Measurements from ENCODE around the gene ECHDC3. TPM values are rescaled to one million over a fixed set of nuclear protein-coding genes. Genes with fewer than 3 reads are reported as not detected.

The ECHDC3 gene
- total and polyA plus RNA-seq, 2 of the 4 experiments (the other 2 are of a cell fraction) = 4.3 to 5.0 TPM

- ATAC-seq (ENCODE audit: low read depth) (no peak), DNase-seq (no peak)
- Histone ChIP-seq H2BK15ac (ENCODE audit: low read depth, low read length) (no peak overlapping the region), H3K4ac (ENCODE audit: low read depth, low read length) (no peak overlapping the region), H3K18ac (ENCODE audit: low read depth, low read length) (no peak overlapping the region), H3K27me3 (ENCODE audit: control insufficient read depth, insufficient read depth, low read length) (peaks cover 21% of the 10 kb centered on the region; the same call in 1 of the 2 replicates), H3K9me3 (ENCODE audit: control insufficient read depth, insufficient read depth, low read length) (no peaks in the 10 kb centered on the region), H3K14ac (replicated peaks; ENCODE audit: low read depth, low read length) (no peak overlapping the region), H3K4me3 (ENCODE audit: insufficient read depth, low read depth, low read length) (no peak overlapping the region), H3K36me3 (ENCODE audit: control insufficient read depth, insufficient read depth, low read length) (no peaks in the 10 kb centered on the region), H4K8ac (ENCODE audit: low read depth in 2 of 2, low read length in 2 of 2) (no peak overlapping the region), H3K9ac (ENCODE audit: low read depth, low read length) (no peak overlapping the region), H2BK120ac (ENCODE audit: low read depth, low read length) (no peak overlapping the region), H4K91ac (ENCODE audit: insufficient read depth, low read depth, low read length) (no peak overlapping the region), H3K23ac (ENCODE audit: low read depth, low read length) (no peak overlapping the region), H2BK5ac (ENCODE audit: low read depth, low read length, poor library complexity, severe bottlenecking) (no peak overlapping the region), H4K20me1 (ENCODE audit: insufficient read depth, low read length) (no peaks in the 10 kb centered on the region), H3K4me1 (ENCODE audit: control insufficient read depth, insufficient read depth, low read length) (peaks cover 1% of the 10 kb centered on the region; the same call in 1 of the 2 replicates), H3K27ac (ENCODE audit: insufficient read depth, low read length) (no peak overlapping the region), H2BK20ac (ENCODE audit: low read depth, low read length) (no peak overlapping the region), H3K9me1 (ENCODE audit: insufficient read depth, low read length) (no peaks in the 10 kb centered on the region), H3K79me1 (ENCODE audit: low read depth in 1 of 2, low read length in 2 of 2) (no peaks in the 10 kb centered on the region), H2AFZ (replicated peaks; ENCODE audit: low read length, poor library complexity) (no peak overlapping the region), H4K5ac (ENCODE audit: low read depth, low read length) (no peak overlapping the region), H2AK5ac (ENCODE audit: low read depth, low read length) (no peak overlapping the region), H3K56ac (ENCODE audit: extremely low read depth, insufficient read depth, low read length) (no peak overlapping the region), H2AK9ac (replicated peaks; ENCODE audit: low read depth, low read length, poor library complexity) (no peak overlapping the region), H3K4me2 (ENCODE audit: low read depth, low read length) (no peak overlapping the region)
- 56% methylated on average over 11 of the region's 16 CpGs; no CpG with 5 or more reads in 1 of the 2 experiments for WGBS, 2 experiments (ENCODE audit: extremely low coverage in 2 of 2, insufficient read length in 1 of 2)
- ChIA-PET POLR2A (ENCODE audit: unreplicated experiment) (no interaction called here), CTCF (interaction anchor here (0.5 kb wide), 1 partner anchor 222 kb away, joined by 3 read pairs; no protein-coding TSS in a partner anchor)
- intact Hi-C loops (cut with micrococcal nuclease) = no loop called here
- BruUV-seq (replicated peaks) = no TSS peak
- dilution Hi-C loops (cut with HindIII; ENCODE audit: low sequenced_read_pairs, unreplicated experiment) = no loop called here
- TF ChIP-seq CHD1 (IDR thresholded peaks at IDR 0.05; ENCODE audit: low read depth, low read length) (no peak), RCOR1 (IDR thresholded peaks at IDR 0.05; ENCODE audit: insufficient replicate concordance, low read length) (no peak), POLR2A (IDR thresholded peaks at IDR 0.05; ENCODE audit: low read depth, low read length) (no peak), RFX5 (IDR thresholded peaks at IDR 0.05; ENCODE audit: low read depth, low read length) (no peak), FOS (IDR thresholded peaks at IDR 0.05; ENCODE audit: low read depth, low read length) (no peak), BHLHE40 (IDR thresholded peaks at IDR 0.05; ENCODE audit: low read depth, low read length) (no peak), NFE2L2 (IDR thresholded peaks at IDR 0.05; ENCODE audit: low read depth, low read length) (no peak), RAD21 (IDR thresholded peaks at IDR 0.05; ENCODE audit: low read length) (no peak), MXI1 (IDR thresholded peaks at IDR 0.05; ENCODE audit: borderline replicate concordance, low read depth, low read length) (no peak), MAFK (IDR thresholded peaks at IDR 0.05; ENCODE audit: low read depth, low read length) (no peak)
- TF ChIP-seq, protein P1, sequence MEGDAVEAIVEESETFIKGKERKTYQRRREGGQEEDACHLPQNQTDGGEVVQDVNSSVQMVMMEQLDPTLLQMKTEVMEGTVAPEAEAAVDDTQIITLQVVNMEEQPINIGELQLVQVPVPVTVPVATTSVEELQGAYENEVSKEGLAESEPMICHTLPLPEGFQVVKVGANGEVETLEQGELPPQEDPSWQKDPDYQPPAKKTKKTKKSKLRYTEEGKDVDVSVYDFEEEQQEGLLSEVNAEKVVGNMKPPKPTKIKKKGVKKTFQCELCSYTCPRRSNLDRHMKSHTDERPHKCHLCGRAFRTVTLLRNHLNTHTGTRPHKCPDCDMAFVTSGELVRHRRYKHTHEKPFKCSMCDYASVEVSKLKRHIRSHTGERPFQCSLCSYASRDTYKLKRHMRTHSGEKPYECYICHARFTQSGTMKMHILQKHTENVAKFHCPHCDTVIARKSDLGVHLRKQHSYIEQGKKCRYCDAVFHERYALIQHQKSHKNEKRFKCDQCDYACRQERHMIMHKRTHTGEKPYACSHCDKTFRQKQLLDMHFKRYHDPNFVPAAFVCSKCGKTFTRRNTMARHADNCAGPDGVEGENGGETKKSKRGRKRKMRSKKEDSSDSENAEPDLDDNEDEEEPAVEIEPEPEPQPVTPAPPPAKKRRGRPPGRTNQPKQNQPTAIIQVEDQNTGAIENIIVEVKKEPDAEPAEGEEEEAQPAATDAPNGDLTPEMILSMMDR (conservative IDR thresholded peaks at IDR 0.05; ENCODE audit: low read depth, low read length) = no peak
- TF ChIP-seq, protein P2, sequence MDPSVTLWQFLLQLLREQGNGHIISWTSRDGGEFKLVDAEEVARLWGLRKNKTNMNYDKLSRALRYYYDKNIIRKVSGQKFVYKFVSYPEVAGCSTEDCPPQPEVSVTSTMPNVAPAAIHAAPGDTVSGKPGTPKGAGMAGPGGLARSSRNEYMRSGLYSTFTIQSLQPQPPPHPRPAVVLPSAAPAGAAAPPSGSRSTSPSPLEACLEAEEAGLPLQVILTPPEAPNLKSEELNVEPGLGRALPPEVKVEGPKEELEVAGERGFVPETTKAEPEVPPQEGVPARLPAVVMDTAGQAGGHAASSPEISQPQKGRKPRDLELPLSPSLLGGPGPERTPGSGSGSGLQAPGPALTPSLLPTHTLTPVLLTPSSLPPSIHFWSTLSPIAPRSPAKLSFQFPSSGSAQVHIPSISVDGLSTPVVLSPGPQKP (IDR thresholded peaks at IDR 0.05; ENCODE audit: borderline replicate concordance, low read depth, low read length) = no peak
- in situ Hi-C loops (cut with MboI; ENCODE audit: low sequenced_read_pairs) = no loop called here
Observed at GRCh38 chr10:11707624-11708350, 34.4 kb upstream of the ECHDC3 start.

Measured in IMR-90 (cell line).